Sigmoid colon (tissue), 7 donors: ENCODE results near the gene PNPLA6. TPM values are rescaled to one million over a fixed set of nuclear protein-coding genes. Genes with fewer than 3 reads are reported as not detected.
A peak's percentile ranks its signal among the peaks of the same experiment; 100 is the strongest.

Experiments used
- DNase-seq: peaks from one replicate; pipeline ENCODE4 v3.0.0-alpha.2; 2019
- H3K27ac ChIP-seq, 4 donors: fragments of 200-600 bp; sonication (generic); one replicate each; pipeline ENCODE4 v1.5.1; 2016 to 2019; ENCODE audit warnings: mild to moderate bottlenecking in 1 of 4
- H3K27me3 ChIP-seq, 3 donors: fragments of 200-600 bp; sonication (generic); one replicate each; pipeline ENCODE4 v1.5.1; 2019; ENCODE audit warnings: mild to moderate bottlenecking in 1 of 3
- H3K36me3 ChIP-seq, 4 donors: fragments of 200-600 bp; sonication (generic); one replicate each; pipeline ENCODE4 v1.5.1; 2016 to 2019
- H3K4me1 ChIP-seq, 4 donors: fragments of 200-600 bp; sonication (generic); one replicate each; pipeline ENCODE4 v1.5.1; 2017 to 2019
- H3K4me3 ChIP-seq, 4 donors: fragments of 200-600 bp; sonication (generic); one replicate each; pipeline ENCODE4 v1.5.1; 2017 to 2019; ENCODE audit warnings: mild to moderate bottlenecking in 2 of 4, moderate library complexity in 1 of 4
- H3K9me3 ChIP-seq, 4 donors: fragments of 200-600 bp in 3 of 4; sonication (generic) in 3 of 4; one replicate each; pipeline versions ENCODE4 v1.5.1 to v1.6.1; 2013 to 2019
- CTCF ChIP-seq, 4 experiments: fragments of 450-650 bp in 3 of 4; fragments of 200-600 bp in 1 of 4; IDR thresholded peaks; one replicate each; pipeline ENCODE4 v1.5.1; 2016 to 2019; ENCODE audit warnings: antibody characterized with exemption in 4 of 4, mild to moderate bottlenecking in 3 of 4, moderate library complexity in 2 of 4
- EP300 ChIP-seq, 4 donors: sonication (generic); formaldehyde crosslinking; IDR thresholded peaks; one replicate each; pipeline ENCODE4 v1.6.1; 2017; ENCODE audit warnings: antibody characterized with exemption in 4 of 4
- POLR2A ChIP-seq, 2 donors: fragments of 450-650 bp; IDR thresholded peaks; one replicate each; pipeline ENCODE4 v1.6.1; 2016; ENCODE audit warnings: antibody characterized with exemption in 2 of 2, mild to moderate bottlenecking in 2 of 2, moderate library complexity in 2 of 2
- POLR2AphosphoS5 ChIP-seq, 4 donors: sonication (generic); formaldehyde crosslinking; IDR thresholded peaks; one replicate each; pipeline ENCODE4 v1.6.1; 2017; ENCODE audit warnings: antibody characterized with exemption in 4 of 4
- WGBS, 2 donors: extraction: QIAGEN DNeasy Blood & Tissue Kit; methylation state at CpG; one replicate each; pipeline ENCODE4 v1.1.7; 2013; 5-methylcytosine and 5-hydroxymethylcytosine counted together
- intact Hi-C: fragments of 100-400 bp; cut with DNase I; formaldehyde crosslinking; loops from one replicate; pipeline ENCODE4 v1.15.1; 2023
- polyA plus RNA-seq, 3 donors: library from polyadenylated mRNA; stranded (reverse); fragments of 200-250 nt; gene quantifications; one replicate each; pipeline ENCODE4 v1.2.3, GENCODE V29; 2013
- total RNA-seq, 4 donors: library from RNA; depleted of rRNA; stranded (reverse); fragments of >200 nt; gene quantifications; one replicate each; pipeline ENCODE4 v1.1.0, GENCODE V29; 2016
- donor health status: healthy with polysubstance abuse.
- donor health status: Bipolar disorder and iron deficiency.
- donor health status: healthy.

PNPLA6 gene
- total and polyA plus RNA-seq, 7 donors = 13.6 to 77.0 (median 40.3) TPM

- intact Hi-C loops = no loop called here
Observed at GRCh38 chr19:7579182-7579581, 43.7 kb downstream of the PNPLA6 start.

GRCh38 chr19:7582446-7582845 lies 46.9 kb downstream of the PNPLA6 start:
- DNase-seq = no peak

More at GRCh38 chr19:7579182-7579581, 43.7 kb downstream of the PNPLA6 start:
- H3K9me3 ChIP-seq = no peaks in the 10 kb centered on the region
- WGBS, 2 donors = 69 to 72% methylated on average over 6 of the region's 6 CpGs
- no peak overlapping the region for H3K27ac ChIP-seq
- no peaks in the 10 kb centered on the region for H3K36me3 ChIP-seq
- H3K4me3 ChIP-seq = no peak overlapping the region
- TF ChIP-seq POLR2AphosphoS5 (IDR thresholded peaks at IDR 0.05) = no peak
- no peak for TF ChIP-seq CTCF (IDR thresholded peaks at IDR 0.05)
- TF ChIP-seq POLR2A (IDR thresholded peaks at IDR 0.05) = no peak
- no peak for TF ChIP-seq EP300 (IDR thresholded peaks at IDR 0.05)
- no peaks in the 10 kb centered on the region for H3K4me1 ChIP-seq
- no peak for DNase-seq
- H3K27me3 ChIP-seq = no peaks in the 10 kb centered on the region

GRCh38 chr19:7589822-7590221 lies 54.3 kb downstream of the PNPLA6 start:
- no peak for TF ChIP-seq POLR2A (IDR thresholded peaks at IDR 0.05)
- TF ChIP-seq EP300 (IDR thresholded peaks at IDR 0.05) = no peak
- TF ChIP-seq CTCF (IDR thresholded peaks at IDR 0.05) = no peak
- TF ChIP-seq POLR2AphosphoS5 (IDR thresholded peaks at IDR 0.05) = no peak
- Histone ChIP-seq H3K4me3 (no peak overlapping the region), H3K27me3 (peaks cover 0 to 48% (median 3%) of the 10 kb centered on the region in 3 donors), H3K4me1 (no peaks in the 10 kb centered on the region), H3K9me3 (no peaks in the 10 kb centered on the region), H3K27ac (no peak overlapping the region), H3K36me3 (no peaks in the 10 kb centered on the region)
- 83 to 89% methylated on average over 7 of the region's 7 CpGs for WGBS, 2 donors
- no peak for DNase-seq
- intact Hi-C loops = no loop called here

More at GRCh38 chr19:7582446-7582845, 46.9 kb downstream of the PNPLA6 start:
- Histone ChIP-seq H3K9me3 (no peaks in the 10 kb centered on the region), H3K36me3 (no peaks in the 10 kb centered on the region), H3K27ac (no peak overlapping the region), H3K27me3 (no peaks in the 10 kb centered on the region), H3K4me3 (no peak overlapping the region), H3K4me1 (no peaks in the 10 kb centered on the region)
- 29 to 59% methylated on average over 11 of the region's 11 CpGs for WGBS, 2 donors
- no peak for TF ChIP-seq POLR2AphosphoS5 (IDR thresholded peaks at IDR 0.05)
- no peak for TF ChIP-seq CTCF (IDR thresholded peaks at IDR 0.05)
- no peak for TF ChIP-seq EP300 (IDR thresholded peaks at IDR 0.05)
- no peak for TF ChIP-seq POLR2A (IDR thresholded peaks at IDR 0.05)
- intact Hi-C loops = no loop called here

GRCh38 chr19:7590256-7590655 lies 54.7 kb downstream of the PNPLA6 start:
- intact Hi-C loops = no loop called here
- 20 to 53% methylated on average over 8 of the region's 8 CpGs for WGBS, 2 donors
- H3K27ac ChIP-seq = no peak overlapping the region
- H3K4me3 ChIP-seq = no peak overlapping the region
- H3K9me3 ChIP-seq = no peaks in the 10 kb centered on the region
- no peak for DNase-seq
- peaks cover 0 to 52% (median 6%) of the 10 kb centered on the region in 3 donors for H3K27me3 ChIP-seq
- no peaks in the 10 kb centered on the region for H3K36me3 ChIP-seq
- H3K4me1 ChIP-seq = peaks cover 0 to under 1% (median 0%) of the 10 kb centered on the region in 4 donors
- TF ChIP-seq POLR2AphosphoS5 (IDR thresholded peaks at IDR 0.05) (no peak), POLR2A (IDR thresholded peaks at IDR 0.05) (no peak), EP300 (IDR thresholded peaks at IDR 0.05) (no peak)

- intact Hi-C loops = no loop called here
- WGBS, 2 donors = 1% methylated on average over 78 of the region's 78 CpGs
- Histone ChIP-seq H3K9me3 (no peaks in the 10 kb centered on the region), H3K4me3 (peak within 1 kb of the TSS in 3 of 4 donors; percentile 24 to 31 (median 30)), H3K36me3 (no peaks in the 10 kb centered on the region), H3K27ac (no peak within 1 kb of the TSS), H3K4me1 (peaks cover 0 to 11% (median 8%) of the 10 kb centered on the region in 4 donors), H3K27me3 (peaks cover 20 to 84% (median 25%) of the 10 kb centered on the region in 3 donors)
- TF ChIP-seq POLR2A (IDR thresholded peaks at IDR 0.05) (no peak), CTCF (IDR thresholded peaks at IDR 0.05) (no peak), EP300 (IDR thresholded peaks at IDR 0.05) (no peak), POLR2AphosphoS5 (IDR thresholded peaks at IDR 0.05) (no peak)
- no peak for DNase-seq
Observed at GRCh38 chr19:7595466-7596133, 60.1 kb downstream of the PNPLA6 start, which contains the start of gene CAMSAP3. TSS of gene CAMSAP3 (plus strand) at chr19:7595863. CDS start at chr19:7596003, 140 bp downstream.
